HG02588 (cell line): ENCODE results near the gene TPTE2.
"Not testable (repeated sequence)": the region's sequence is repeated elsewhere in the genome, so short reads cannot be mapped to it uniquely, and the experiment has no call there.

Source experiments
- ATAC-seq: cut with Tn5 transposase; IDR thresholded peaks from one replicate; pipeline ENCODE4 v1.9.1; 2021; ENCODE audit warnings: mild to moderate bottlenecking, moderate library complexity; ENCODE audit not compliant: unreplicated experiment

TPTE2 gene

DNA sequence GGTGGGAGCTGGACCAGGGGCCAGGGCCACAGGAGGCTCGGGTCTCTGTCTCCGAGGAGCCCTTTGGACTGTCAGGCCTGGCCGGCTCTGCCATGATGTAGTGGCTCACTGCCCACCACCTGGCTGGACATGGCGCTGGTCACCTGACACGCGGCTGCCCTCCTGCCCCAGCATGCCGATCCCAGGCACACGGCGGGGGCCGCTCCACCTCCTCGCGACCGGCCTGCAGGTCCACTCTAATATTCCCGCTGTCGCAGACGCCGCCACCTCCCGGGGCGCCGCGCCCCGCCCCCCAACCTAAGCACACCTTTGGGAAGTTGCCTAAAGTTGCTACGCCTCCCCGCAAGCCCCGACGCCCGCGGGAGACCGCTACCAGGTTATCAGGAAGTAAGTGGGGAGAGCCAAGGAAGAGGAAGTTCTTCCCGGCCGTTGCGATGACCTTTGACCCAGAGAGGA, at the start of gene TPTE2:
TSS of gene TPTE2 (minus strand) at position 406 of the 456 bp plus-strand sequence. CDS start 58,298 bp downstream, outside the sequence.
- ATAC-seq: not testable (repeated sequence)

DNA sequence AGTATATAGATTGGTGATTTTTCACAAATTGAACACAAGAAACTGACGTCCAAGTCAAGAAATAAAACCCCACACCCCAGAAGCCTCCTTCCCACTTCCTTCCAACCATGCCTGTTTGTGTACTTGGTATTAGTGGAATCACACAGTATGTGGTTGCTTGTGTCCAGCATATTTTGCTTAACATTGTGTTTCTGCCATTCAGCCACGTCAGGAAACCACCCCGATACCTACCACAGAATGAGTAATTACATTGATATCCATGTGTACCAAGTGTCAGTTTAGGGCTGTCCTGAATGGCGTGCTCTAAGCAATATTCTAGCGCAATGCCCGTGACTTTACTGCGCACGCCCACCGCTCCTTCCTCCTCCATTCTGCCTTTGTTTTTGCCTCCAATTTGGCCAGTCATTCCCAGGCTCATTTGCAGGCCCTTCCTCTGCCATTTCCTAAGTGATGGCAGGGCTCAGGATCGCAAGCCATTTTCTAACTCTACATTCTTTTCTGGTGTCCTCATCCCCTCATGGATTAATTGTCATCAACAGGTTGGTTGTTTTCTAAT, 46.3 kb upstream of the TPTE2 start:
- ATAC-seq: no peak

DNA sequence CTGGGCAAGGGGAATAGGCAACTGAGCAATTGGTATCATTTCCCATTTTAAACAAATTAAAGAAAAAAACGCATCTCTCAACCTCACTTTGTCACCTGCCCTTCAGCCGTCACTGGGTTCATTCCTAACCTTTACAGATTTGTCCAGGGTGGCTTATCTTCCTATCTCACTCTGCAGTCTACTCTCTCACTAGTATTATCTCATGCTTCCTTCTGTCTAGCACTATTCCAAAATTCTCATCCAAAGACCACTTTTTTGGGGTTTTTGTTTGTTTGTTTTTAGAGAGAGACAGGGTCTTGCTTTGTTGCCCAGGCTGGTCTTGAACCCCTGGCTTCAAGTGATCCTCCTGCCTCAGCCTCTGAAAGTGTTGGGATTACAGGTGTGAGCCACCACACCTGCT, 45.4 kb upstream of the TPTE2 start:
- no peak for ATAC-seq

DNA sequence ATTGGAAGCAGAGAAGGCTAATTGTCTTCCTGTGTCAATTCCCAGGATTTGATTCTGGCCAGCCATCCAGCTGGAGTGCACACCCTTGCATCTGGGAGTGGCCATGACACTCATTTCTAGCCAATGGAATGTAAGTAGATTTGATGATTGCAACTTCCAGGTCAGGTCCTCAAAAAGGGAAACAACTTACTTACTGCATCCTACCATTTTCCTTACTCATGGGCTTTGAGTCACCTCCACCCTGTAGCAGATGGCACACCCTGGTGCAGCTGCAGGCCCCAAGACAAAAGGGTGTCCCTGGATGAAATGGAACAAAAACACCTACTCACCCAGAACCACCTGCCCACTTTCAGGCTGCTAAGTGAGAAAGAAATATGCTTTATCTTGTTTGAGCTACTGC, 44.8 kb upstream of the TPTE2 start:
- ATAC-seq: no peak

DNA sequence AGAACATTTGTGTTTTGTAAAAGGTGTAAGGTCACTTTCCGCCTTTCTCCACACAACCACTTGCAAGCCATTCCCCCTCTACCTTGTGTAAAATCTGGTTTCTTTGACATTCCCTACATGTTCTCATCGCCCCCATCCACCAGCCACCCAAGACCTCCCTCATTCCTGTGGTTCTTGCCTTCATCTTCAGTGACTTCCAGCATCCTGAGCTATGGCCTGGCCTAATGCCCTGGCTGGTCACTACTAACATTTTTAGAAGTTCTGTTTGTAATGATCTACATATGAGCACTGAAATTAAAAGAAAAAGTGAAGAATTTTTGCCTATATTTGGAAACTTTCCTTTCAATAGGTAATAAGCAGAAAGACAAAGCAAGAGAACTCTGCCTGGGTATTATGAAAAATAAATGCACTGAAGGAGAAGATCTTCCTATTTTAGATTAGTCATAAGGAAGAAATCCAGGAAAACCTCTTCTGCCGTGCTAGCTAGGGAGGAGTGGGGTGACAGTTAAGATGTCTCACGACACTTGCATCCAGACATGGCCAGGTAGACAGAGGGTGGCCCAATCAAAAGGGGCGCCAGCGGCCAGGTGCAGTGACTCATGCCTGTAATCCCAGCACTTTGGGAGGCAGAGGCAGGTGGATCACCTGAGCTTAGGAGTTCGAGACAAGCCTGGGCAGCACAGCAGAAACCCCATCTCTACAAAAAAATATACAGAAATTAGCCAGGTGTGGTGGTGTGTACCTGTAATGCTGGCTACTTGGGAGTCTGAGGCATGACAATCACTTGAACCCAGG, 44.0 kb upstream of the TPTE2 start:
- no peak for ATAC-seq

DNA sequence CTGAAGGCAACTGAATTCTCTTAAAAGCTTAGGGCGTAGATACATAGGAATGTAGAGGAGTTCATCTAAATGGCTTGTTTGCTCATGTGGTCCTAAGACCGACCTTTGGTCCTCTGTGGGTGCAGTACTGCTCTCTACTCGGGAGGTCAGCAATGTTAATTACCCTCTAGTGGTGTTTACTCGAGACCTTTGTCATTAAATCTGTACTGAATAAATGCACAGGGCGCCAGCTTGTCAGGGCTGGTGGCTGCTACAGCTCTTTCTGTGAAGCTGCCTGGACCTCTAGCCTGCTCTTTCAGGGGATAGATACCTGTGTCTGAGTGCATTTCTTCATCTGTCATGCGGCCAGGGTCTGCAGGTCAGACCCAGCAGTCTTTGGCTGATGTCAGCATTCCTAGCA, 43.0 kb upstream of the TPTE2 start:
- ATAC-seq: no peak

DNA sequence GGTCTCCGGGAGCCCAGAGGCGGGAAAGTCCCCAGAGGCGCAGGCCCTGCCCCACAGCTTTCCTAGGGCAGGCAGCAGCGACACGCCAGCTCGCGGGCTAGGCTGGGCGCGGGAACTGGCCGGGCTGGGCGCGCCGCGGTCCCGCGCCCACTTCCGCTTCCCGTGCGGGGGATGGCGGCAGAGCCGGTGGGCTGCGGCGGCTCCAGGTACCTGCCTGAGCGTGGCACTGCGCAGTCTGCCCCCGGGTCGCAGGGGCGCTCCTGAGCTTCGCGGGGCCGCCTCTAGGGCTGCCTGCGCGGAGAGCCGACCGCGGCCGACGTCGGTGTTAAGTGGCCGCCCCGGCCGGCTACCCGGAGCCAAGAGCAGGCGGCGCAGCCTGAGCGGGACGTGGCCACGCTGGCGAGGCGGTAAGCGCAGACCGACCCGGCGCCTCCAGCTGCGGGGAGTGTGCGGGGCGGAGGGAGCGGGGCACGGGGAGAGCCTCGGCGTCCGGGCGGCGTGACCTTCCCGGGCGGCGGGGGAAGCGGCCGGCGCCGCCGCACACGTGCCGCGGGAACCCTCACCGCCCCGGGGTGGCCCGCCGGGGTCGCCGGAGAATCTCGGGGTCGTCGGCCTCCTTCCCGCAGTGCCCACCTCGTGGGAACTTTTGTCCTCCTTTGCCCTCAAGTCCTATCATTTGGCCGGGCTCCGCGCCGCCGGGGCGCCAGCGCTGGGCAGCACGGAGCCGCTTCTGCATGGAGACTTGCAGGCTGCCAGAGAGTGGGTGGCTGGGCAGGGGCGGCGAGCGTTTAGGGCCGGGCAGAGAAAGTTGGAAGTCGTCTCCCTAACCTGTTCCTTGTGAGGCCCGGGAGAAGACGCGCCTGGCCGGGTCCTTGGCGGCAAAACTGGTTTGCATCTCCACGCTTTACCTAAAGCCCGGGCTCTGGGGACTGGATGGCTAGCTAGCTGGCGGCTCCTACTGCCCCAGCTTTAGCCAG, 40.7 kb upstream of the TPTE2 start:
- peak; percentile 90 for ATAC-seq

DNA sequence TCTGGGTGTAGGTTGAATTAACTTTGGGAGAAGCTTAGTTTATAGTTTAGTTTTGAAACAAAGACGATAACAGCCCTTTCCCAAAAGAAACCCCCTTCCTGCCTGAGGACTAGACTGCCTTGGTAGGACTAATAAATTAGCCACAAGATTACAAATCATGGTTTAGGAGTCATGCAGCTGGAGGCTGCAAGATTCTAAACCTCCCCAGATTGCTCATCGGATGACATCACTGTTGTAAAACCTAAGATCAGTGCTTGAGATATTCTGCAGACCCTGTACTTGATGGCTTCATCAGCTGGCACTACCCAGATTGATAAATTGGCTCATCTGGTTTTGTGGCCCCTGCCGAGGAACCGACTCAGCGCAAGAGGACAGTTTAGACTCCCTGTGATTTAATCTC, 36.2 kb upstream of the TPTE2 start:
- no peak for ATAC-seq

DNA sequence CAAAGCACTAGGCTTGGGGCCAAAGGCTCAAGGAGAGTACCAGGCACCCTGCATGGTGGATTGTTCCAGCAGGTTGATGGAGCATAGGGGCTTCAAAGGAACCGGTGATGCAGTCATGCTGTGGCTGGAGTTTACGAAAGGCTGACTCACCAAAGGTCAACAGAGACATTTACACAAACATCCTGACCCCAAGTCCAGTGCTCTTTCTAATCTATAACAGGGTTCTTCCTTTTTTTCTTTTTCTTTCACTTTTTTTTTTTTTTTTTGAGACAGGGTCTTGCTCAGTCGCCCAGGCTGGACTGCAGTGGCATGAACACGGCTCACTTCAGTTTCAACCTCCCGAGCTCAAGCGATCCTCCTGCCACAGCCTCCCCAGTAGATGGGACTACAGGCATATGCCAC, 35.6 kb upstream of the TPTE2 start:
- ATAC-seq: no peak

DNA sequence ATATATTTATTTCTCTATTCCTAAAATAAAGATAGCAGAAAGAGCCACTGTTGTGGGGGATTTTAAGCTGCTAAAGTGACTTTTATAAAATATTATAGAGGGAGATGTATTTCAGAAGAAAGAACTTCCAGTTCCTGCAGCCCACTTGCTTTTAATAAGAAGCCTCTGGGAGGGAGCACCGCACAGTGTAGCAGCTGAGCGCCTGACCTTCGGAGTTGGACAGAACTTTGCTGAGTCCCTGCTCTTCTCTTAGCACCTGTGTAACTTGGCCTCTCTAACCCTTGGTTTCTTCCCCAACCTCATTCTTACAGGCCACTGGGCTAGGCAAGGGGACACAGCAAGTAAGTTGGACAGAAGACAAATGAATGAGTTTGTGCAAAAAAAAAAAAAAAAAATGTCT, 34.8 kb upstream of the TPTE2 start:
- ATAC-seq: no peak

DNA sequence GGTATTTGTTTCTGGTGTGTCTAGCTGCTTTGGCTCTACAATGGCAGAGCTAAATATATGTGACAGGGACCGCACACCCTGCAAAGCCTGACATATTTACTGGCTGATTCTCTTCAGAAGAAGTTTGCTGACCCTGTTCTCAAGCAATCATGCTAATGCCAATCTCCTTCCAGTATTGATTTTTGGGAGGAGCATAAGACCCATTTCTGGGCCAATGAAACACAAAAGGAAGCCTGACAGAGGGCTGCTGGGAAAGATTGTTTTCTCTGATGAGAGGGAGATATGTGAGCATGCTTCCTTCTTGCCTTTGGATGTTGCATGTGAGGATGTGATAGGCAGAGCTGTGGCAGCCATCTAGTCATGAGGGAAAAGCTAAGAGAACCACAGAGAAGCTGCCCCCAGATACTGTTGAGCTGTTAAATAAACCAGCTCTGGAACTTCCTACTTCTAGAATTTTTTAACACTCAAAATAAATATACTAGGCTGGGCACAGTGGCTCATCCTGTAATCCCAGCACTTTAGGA, 31.4 kb upstream of the TPTE2 start:
- ATAC-seq: no peak

DNA sequence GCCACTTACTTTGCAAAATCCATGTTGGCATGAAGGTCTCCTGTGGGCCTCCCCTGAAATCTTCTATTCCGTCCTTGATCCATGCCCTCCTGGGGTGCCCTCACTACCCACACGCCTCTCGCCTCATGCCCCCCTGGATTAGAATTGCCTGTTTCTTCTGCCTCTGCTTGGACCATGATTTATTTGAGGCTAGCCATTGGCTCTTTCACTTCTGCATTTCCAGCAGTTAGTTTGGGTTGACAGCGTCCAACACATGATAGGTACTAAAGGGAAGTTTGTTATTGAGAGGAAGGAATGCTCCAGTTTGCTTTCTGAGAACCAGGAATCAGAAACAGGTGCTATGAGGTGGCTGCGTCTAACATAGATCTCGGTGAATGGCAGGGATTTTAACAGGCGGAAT, 30.5 kb upstream of the TPTE2 start:
- ATAC-seq: no peak

DNA sequence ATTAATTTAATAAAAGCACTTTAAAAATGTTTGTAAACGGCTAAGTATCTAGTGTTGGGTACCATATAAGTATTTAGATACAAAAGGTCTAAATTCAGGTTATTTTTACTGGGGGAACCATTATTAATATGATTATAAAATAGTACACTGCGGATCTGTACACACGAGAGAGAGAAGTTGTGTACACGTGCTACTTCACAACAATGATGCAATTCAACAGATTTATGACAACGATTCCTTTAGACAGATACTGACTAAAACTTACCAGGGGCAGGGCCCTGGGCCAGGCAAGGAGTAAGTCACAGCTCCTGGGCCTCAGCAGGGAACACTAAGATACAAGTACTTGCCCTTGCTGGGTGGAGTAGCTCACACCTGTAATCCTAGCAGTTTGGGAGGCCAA, 29.1 kb upstream of the TPTE2 start:
- no peak for ATAC-seq

DNA sequence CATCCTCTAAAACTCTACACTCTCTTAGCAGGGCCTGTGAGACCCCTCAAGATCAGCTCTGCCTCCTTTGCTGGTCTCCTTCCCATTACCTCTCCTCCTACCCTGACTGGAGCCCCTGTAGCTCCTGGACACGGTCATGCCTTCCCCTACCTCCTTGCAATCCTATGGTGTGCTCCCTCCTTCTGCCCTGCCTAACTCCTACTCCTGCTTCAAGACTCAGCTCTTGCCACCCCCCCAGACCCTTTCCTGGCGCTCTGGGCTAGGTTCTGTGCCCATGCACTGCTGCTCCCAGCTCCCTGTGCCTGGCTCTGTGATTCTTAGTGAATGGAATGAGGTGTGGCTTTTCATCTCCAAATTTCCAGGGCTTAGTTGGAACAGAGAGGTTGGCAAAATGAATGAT, 28.0 kb upstream of the TPTE2 start:
- ATAC-seq: no peak

DNA sequence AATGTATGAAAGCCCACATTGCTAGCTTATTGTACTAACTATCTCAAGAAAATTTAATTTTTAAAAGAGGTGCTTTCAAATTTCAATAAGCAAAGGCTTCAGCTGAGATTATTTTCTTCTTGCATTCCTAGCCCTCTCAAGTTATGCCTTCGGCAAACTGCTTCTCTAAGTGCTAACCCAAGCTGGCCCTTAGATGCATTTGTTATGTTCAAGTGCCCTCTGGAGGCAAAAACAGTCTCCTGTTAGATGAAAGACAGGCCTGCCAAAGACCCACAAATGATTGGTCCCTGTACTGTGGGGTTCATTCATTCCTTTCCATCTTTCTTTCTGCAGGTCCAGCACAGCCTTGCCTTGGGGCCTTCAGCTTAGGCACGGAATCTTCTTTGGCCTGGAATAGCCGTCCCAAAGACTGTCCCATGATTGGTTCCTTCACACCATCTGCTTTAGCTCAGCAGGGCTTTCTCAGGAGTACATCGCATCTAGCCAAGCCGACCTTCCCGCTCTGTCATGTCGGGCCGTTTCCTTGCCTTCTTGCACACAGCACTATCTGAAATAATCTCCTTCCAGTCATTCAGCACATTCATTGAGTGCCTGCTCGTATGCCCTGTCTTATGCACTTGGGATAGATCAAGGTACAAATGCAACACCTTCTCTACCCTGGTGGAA, 26.4 kb upstream of the TPTE2 start:
- peak; percentile 71 for ATAC-seq

DNA sequence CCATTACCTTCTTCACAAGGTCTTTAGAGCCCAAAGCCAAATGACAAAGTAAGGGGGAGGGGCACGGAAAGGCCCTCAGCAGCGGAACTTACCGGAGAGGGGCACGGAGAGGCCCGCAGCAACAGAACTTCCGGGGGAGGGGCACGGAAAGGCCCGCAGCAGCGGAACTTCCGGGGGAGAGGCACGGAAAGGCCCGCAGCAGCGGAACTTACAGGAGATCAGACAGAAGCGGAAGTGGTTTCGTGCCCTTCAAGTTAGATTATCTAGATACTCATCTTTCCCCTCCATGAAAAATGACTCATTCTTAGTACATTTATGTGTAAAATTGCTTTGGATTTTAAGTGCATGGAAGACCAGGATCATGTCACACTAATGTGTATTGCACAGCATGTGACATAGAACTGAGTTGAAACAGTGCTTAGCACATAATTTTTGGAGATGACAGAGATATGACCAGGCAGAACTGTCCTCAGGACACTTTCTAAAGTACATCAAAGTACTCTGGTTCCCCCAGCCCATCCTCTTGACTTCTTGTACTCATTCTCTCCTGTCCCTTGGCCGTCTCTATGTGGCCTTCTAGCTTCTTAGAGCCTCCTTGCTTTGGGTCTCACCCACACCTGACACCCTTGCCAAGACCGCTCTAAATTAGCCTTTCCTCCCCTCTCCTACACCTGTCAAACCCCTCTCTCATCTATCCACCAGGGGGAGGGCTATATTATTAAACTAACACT, 25.7 kb upstream of the TPTE2 start:
- ATAC-seq: peak; percentile 83

DNA sequence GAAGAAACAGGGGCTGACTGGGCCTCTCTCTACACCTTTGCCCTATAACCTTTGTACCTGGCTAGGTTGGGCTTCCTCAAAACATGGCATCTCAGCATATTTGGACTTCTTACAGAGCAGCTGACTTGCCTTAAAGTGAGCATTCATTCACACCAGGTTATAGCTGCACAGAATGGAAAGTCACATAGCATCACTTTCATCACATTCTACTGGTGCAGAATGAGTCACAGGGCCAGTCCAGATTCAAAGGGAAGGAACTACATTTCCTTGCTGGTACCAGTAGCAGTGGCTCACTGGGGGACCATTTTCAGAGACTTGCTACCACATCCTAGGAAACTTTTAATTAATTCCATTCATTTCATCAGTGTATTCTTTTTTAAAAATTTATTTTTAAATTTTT, 20.3 kb upstream of the TPTE2 start:
- ATAC-seq: peak; percentile 75

DNA sequence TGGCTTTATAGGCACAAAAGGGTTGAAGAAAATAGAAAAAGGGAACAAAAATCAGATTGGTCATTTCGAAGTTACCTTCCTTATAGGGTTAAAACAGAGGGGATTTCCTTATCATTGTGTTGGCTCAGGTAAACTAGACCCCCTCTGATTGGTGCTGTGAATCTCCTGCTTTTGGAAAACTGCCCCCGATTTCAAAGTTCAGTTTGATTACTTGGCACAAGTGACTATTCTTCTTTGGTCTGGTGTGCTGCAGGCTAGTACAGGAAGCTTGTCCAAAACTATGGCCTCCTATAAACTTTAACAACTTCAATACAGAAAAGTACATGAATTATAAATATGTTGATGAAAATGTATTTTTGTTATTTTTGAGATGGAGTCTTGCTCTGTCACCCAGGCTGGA, 13.9 kb upstream of the TPTE2 start:
- no peak for ATAC-seq

DNA sequence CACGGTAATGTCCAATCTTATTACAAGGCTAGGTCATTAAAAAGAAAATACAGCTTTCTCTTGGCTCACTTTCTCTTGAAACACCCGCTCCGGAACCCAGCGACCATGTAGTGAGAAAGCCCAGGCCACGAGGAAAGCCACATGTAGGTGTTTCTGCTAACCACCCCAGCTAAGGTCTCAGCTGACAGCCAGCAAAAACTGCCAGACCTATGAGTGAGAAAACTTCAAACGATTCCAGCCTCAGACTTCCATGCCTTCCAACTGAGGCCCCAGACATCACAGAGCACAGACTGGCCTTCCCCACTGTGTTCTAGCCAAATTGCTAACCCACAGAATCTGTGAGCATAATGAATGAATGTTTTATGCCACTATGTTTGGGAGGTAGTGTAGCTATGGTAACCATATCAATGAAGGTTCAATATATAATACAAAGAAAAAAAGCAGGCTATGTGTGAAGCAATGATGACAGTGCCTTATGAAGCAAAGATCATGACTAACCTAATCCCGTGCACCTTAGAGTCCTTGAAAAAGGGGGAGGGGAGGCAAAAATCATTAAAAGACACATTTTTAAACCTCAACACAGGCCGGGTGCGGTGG, 11.9 kb upstream of the TPTE2 start:
- no peak for ATAC-seq

DNA sequence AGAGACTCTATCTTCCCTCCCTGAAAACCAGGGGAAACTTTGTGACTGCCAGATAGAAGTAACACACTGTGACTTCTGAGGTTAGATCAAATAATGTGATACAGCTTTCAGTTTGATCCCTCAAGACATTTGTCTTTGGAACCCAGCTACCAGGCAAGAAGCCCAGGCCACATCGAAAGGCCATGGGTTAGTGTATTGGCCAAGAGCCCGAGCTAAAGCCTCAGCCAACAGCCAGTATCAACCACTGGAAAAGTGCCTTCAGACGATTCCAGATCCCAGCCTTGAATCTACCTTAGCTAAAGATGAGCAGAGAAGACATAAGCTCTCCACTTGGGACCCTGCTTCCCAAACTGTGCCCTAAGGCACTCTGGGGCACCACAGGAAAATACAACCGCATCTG, 10.9 kb upstream of the TPTE2 start:
- no peak for ATAC-seq
